Suprapubic skin (tissue), 4 donors: ENCODE measurements around the gene ZNF423. TPM values are rescaled to one million over a fixed set of nuclear protein-coding genes. Genes with fewer than 3 reads are reported as not detected.

Experiments used
- DNase-seq, 2 donors: peaks; one replicate each; pipeline ENCODE4 v3.0.0-alpha.2; 2019; ENCODE audit warnings: low spot score in 2 of 2
- H3K27ac ChIP-seq: fragments of 200-600 bp; sonication (generic); one replicate; pipeline ENCODE4 v1.5.1; 2019
- H3K27me3 ChIP-seq: fragments of 200-600 bp; sonication (generic); one replicate; pipeline ENCODE4 v1.5.1; 2019
- H3K36me3 ChIP-seq: fragments of 200-600 bp; sonication (generic); one replicate; pipeline ENCODE4 v1.5.1; 2019
- H3K4me1 ChIP-seq: fragments of 200-600 bp; sonication (generic); one replicate; pipeline ENCODE4 v1.5.1; 2019
- H3K4me3 ChIP-seq: fragments of 200-600 bp; sonication (generic); one replicate; pipeline ENCODE4 v1.5.1; 2019; ENCODE audit warnings: mild to moderate bottlenecking
- H3K9me3 ChIP-seq: fragments of 200-600 bp; sonication (generic); one replicate; pipeline ENCODE4 v1.5.1; 2019
- CTCF ChIP-seq, 2 donors: fragments of 200-600 bp in 1 of 2; fragments of 450-650 bp in 1 of 2; sonication (generic) in 1 of 2; IDR thresholded peaks; one replicate each; pipeline ENCODE4 v1.5.1; 2016 to 2019; ENCODE audit warnings: antibody characterized with exemption in 2 of 2, mild to moderate bottlenecking in 1 of 2, moderate library complexity in 1 of 2
- EP300 ChIP-seq: sonication (generic); formaldehyde crosslinking; IDR thresholded peaks from one replicate; pipeline ENCODE4 v1.6.1; 2017; ENCODE audit warnings: antibody characterized with exemption
- POLR2A ChIP-seq, 2 donors: fragments of 450-650 bp; IDR thresholded peaks; one replicate each; pipeline ENCODE4 v1.6.1; 2017; ENCODE audit warnings: antibody characterized with exemption in 2 of 2, mild to moderate bottlenecking in 2 of 2, moderate library complexity in 2 of 2
- POLR2AphosphoS5 ChIP-seq, 3 donors: sonication (generic); formaldehyde crosslinking; IDR thresholded peaks; one replicate each; pipeline ENCODE4 v1.6.1; 2017; ENCODE audit warnings: antibody characterized with exemption in 3 of 3
- WGBS: methylation state at CpG from one replicate; pipeline ENCODE4 v1.1.5; 2018; 5-methylcytosine and 5-hydroxymethylcytosine counted together
- total RNA-seq, 4 donors: library from RNA; depleted of rRNA; stranded (reverse); fragments of >200 nt; gene quantifications; one replicate each; pipeline ENCODE4 v1.1.0, GENCODE V29; 2016

ZNF423 gene
- total RNA-seq, 4 donors from 2014 or later: 1.3 to 5.3 (median 1.9) TPM

GRCh38 chr16:49485663-49486062 lies 370.2 kb downstream of the ZNF423 start:
- TF ChIP-seq EP300 (no peak), POLR2AphosphoS5 (IDR thresholded peaks at IDR 0.05) (no peak), CTCF (IDR thresholded peaks at IDR 0.05) (no peak), POLR2A (IDR thresholded peaks at IDR 0.05) (no peak)
- H3K4me3 ChIP-seq: no peak overlapping the region
- H3K9me3 ChIP-seq: no peaks in the 10 kb centered on the region
- DNase-seq: peak in 1 of 2 donors; percentile 14
- no peak overlapping the region for H3K27ac ChIP-seq
- H3K27me3 ChIP-seq: peaks cover 3% of the 10 kb centered on the region
- H3K36me3 ChIP-seq: no peaks in the 10 kb centered on the region
- H3K4me1 ChIP-seq: peaks cover 11% of the 10 kb centered on the region

- H3K27me3 ChIP-seq: peaks cover 3% of the 10 kb centered on the region
- H3K4me1 ChIP-seq: peaks cover 11% of the 10 kb centered on the region
- H3K4me3 ChIP-seq: peak overlapping the region; percentile 29
- H3K36me3 ChIP-seq: no peaks in the 10 kb centered on the region
- TF ChIP-seq POLR2A (IDR thresholded peaks at IDR 0.05) (no peak), POLR2AphosphoS5 (IDR thresholded peaks at IDR 0.05) (no peak), CTCF (IDR thresholded peaks at IDR 0.05) (no peak), EP300 (no peak)
- no peak for DNase-seq
- no peaks in the 10 kb centered on the region for H3K9me3 ChIP-seq
- H3K27ac ChIP-seq: no peak overlapping the region
- WGBS: 88% methylated on average over 8 of the region's 8 CpGs
These were observed 371.0 kb downstream of the ZNF423 start for GRCh38 chr16:49484936-49485335.

GRCh38 chr16:49484451-49484849 lies 371.5 kb downstream of the ZNF423 start:
- Histone ChIP-seq H3K9me3 (no peaks in the 10 kb centered on the region), H3K4me3 (peak overlapping the region; percentile 29), H3K27me3 (peaks cover 3% of the 10 kb centered on the region), H3K27ac (no peak overlapping the region), H3K36me3 (no peaks in the 10 kb centered on the region), H3K4me1 (peaks cover 11% of the 10 kb centered on the region)
- WGBS: 5% methylated on average over 18 of the region's 18 CpGs
- peak; percentile 72 to 87 for DNase-seq
- TF ChIP-seq POLR2AphosphoS5 (IDR thresholded peaks at IDR 0.05): no peak
- no peak for TF ChIP-seq EP300
- no peak for TF ChIP-seq POLR2A (IDR thresholded peaks at IDR 0.05)
- TF ChIP-seq CTCF (IDR thresholded peaks at IDR 0.05): no peak

GRCh38 chr16:49483651-49484450 lies 372.1 kb downstream of the ZNF423 start:
- whole genome bisulfite sequencing: 42% methylated on average over 21 of the region's 22 CpGs
- Histone ChIP-seq H3K27me3 (peaks cover 3% of the 10 kb centered on the region), H3K4me1 (peaks cover 11% of the 10 kb centered on the region), H3K4me3 (peak overlapping the region; percentile 29), H3K27ac (no peak overlapping the region), H3K36me3 (no peaks in the 10 kb centered on the region), H3K9me3 (no peaks in the 10 kb centered on the region)
- no peak for TF ChIP-seq POLR2AphosphoS5 (IDR thresholded peaks at IDR 0.05)
- no peak for TF ChIP-seq EP300
- no peak for TF ChIP-seq CTCF (IDR thresholded peaks at IDR 0.05)
- no peak for TF ChIP-seq POLR2A (IDR thresholded peaks at IDR 0.05)
- peak; percentile 47 to 54 for DNase-seq

- Histone ChIP-seq H3K4me3 (no peak overlapping the region), H3K9me3 (no peaks in the 10 kb centered on the region), H3K4me1 (peaks cover 11% of the 10 kb centered on the region), H3K36me3 (no peaks in the 10 kb centered on the region), H3K27me3 (peaks cover 3% of the 10 kb centered on the region), H3K27ac (no peak overlapping the region)
- no peak for TF ChIP-seq CTCF (IDR thresholded peaks at IDR 0.05)
- TF ChIP-seq POLR2A (IDR thresholded peaks at IDR 0.05): no peak
- TF ChIP-seq POLR2AphosphoS5 (IDR thresholded peaks at IDR 0.05): no peak
- TF ChIP-seq EP300: no peak
- 90% methylated on average over 6 of the region's 9 CpGs for WGBS
- DNase-seq: peak; percentile 33 to 48
These were observed 372.7 kb downstream of the ZNF423 start for GRCh38 chr16:49483251-49483650.
